Measurements from ENCODE around the gene LMO7.
"Not testable (repeated sequence)": the region's sequence is repeated elsewhere in the genome, so short reads cannot be mapped to it uniquely, and the experiment has no call there.

LMO7 gene

DNA sequence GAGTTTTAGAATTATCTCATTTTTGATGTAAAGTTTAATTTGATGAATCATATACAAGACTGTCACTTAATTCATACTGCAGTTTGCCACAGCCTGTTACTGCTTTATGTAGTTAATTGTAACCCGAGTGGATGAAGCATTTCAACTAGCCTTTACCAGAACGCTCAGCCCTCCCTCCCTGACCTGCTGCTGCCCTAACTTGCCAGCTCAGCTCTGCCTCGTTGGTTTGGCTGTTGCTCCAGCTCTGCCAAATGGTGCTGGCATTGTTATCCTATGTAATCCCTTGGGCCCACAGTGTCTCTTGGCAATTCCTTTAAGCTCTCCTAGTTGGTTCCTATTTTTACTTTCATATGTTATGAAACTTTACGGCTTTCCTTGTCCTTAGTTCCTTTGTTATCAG lies 113.3 kb downstream of the LMO7 start:
- no peak for DNase-seq

DNA sequence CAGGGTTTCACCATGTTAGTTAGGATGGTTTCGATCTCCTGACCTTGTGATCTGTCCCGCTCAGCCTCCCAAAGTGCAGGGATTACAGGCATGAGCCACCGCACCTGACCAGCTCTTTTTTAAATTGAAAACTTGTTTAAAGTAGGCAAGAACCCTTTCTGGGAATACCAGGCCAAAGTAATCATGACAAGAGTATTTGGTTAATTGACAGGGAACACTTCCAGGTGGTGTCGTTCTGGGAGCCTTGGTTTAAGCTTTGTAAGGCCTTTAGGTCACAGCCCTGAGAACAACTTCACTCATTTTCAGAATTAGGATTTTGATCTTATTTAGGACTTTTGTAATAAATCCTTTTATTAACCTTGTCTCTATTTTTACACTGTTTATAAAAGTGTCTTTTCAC lies 115.2 kb downstream of the LMO7 start:
- DNase-seq: no peak

DNA sequence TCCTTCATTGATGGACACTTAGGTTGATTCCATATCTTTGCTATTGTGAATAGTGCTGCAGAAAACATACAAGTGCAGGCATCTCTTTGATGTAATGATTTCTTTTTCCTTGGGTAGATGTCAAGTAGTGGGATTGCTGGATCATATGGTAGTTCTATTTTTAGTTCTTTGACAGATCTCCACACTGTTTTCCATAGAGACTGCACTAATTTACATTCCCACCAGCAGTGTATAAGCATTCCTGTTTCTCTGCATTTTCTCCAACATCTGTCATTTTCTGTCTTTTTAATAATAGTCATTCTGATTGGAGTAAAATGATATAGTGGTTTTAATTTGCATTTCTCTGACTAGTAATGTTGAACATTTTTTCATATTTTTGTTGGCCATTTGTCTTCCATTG lies 116.7 kb downstream of the LMO7 start:
- DNase-seq: no peak

DNA sequence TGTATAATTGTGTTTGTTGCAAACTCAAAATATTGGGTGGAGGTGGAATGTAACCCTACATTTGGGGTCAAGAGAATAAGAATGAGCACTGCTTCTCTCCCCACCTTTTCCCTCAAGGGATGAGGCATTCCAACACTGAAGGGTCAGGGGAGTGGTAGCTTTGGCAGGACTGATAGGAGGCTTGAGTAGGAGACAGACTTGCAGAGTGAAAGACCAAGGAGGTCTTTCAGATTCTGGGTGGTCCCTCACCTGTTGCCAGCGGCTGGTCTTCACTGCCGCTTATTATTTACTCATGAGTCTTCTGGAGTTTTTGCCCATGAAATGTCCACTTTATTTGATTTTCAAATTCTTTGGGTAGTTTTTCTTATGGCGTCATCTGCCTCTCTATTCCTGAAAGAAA lies 118.8 kb downstream of the LMO7 start:
- no peak for DNase-seq

DNA sequence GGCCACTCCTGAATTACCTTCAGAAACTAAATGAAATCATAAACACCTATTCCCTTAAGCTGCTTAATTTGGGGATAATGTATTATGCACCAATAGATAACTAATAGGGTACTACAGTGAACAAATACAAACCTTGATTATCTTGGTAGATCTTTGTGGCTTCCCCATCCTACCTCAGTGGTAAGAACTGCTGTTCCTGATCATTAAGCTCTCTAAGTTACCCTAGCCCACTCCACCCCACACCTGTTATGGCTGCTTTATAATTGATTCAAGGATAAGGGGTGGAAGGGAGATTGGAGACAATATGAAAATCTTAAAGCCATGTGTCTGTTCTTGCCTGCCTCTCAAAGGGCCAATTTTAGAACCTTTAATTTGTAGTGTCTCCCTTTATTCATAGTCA lies 121.2 kb downstream of the LMO7 start:
- no peak for DNase-seq

DNA sequence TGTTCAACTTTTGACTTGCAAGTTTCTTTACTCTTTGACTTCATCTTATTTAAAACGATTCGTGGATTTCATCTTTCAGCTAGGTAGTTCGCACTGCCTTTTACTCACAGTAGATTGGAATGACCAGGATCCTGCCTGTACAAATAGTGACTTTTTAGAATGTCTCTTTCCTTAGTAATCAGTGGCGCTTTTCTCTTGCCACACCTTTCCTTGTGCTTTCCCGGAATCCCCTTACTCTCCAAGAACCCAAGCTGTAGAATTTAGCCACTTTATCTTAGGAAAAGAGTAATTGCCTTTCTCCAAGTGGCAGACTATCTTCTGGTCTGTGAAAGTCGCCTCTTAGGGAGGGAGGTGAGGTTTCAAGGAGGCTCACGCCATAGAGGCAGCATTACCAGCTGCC lies 123.4 kb downstream of the LMO7 start:
- no peak for DNase-seq

DNA sequence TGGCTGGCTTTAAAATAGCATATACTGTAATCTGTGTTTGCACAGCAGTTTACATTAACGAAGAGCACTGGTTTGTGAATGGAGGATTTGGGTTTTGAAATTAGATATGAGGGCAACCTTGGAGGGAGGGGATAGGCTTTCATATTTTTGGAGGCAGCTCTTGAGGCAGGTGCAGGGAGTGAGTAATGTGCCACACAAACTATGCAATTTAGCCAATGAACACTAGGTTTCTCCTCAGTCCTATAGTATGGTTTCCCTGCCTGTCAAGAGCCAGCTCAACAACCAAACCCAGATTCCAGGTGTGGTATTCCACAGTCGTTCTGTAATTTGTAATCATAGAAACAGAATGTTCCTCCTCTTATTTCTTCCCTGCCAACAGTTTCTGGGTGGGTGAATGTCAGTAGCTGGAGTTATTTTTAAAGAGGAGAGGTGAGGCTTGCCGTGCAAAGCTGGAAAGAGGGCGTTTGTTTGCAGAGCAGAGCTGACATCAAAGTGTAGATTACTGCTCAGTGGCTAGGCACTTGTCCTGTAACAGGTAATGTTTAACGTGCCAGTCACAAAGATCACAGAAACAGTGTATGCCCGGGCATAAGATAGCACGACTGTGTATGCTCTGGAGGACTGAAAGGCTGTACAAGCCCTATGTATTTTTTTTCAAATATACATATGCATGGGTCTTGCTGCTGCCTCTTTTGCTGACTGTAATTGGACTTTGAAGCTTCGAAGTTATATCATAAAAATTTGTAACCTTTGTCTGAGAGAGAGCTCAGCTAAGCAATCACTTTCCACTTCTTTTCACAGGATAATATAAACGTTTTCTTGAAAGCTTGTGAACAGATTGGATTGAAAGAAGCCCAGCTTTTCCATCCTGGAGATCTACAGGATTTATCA lies 124.2 kb downstream of the LMO7 start:
- DNase-seq: no peak

DNA sequence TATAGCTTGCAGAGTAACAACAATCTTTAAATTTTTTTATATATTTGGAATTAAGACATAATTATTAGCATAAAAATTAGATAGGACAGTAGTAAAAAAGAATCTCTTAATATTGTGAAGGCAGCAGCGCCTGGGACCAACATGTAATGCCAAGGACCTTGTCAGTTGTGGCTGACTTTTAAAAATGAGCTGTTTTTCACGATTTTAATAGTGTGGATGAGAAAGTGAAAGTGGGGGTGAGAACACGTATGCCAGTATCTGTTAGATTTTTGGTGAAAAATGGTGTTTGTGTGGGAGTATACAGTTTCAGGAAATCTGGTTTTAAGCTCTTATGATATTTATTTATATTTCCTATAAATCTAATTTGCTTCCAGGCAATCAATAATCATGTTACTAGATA lies 125.2 kb downstream of the LMO7 start:
- DNase-seq: no peak

DNA sequence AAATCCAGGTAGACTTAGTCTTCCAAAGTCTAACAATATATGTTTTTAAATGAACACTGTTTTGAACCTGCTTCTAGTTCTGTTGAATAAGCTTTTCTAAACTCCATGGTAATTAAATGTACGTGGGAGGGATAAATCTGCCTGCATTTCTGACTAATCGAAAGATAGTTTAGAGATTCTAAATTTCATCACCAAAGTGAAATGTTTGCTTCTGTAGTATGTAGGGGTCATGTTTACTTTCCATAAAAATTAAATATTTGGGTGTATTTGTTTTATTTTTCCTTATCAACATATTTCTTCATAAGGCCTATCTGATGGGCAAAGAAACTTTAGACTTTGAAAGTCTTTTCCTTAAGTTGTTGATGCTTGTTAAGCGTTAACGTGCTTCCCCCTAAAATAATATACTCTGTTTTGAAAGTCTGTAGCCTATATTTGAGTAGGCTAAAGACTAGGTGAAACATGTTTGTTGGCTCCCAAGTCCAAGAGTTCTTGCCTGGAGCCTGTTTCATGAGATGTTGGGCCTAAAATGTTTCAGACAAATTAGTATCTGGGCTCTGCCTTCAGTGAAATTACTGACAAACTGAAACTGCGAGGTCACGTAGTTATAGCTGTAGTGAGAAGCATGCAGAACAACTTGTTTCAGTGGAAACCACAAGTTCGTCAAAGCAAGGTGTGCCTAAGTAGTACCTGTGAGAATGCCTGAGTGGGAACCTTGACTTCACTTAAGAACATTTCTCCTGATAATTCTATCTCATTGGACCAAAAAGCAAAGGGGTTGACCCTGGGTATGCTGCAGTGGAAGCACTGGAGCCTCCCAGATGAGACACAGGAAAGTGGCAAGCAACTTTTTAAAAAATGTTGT lies 126.2 kb downstream of the LMO7 start:
- no peak for DNase-seq

DNA sequence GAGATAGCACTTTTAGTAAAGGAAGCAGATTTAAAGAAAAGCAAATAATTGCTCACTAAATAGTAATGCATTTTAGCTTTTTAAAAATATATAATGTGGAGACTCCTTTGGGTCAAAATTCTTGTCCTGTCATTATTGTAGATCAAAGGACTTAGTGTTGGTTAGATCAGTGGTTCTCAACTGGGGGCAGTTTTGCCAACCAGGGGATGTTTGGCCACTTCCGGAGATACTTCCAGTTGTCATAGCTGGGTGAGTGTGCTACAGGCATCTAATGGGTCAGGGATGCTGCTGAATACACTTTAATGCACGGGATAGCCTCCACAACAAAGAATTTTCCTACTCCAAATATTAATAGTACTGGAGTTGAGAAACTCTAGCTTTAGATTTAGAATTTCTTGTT lies 126.8 kb downstream of the LMO7 start:
- DNase-seq: no peak

DNA sequence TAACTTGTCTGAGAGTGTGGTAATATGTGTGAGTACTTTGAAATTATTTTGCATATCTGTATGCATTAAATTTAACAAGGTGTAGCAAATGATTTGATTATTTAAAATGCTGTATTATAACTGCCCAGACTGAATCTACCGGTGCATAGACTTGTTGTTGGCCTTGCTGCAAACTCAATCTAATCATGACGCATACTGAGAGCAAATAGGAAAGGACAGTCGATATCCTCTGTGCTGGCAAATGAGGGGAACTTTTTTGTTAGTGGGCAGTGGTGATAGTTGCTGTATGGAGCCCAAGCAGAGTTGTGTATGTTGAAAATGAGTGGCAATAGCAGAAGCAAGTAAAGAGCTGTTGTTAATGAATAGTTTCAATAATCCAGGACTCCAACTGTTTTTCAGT lies 127.4 kb downstream of the LMO7 start:
- DNase-seq: no peak

DNA sequence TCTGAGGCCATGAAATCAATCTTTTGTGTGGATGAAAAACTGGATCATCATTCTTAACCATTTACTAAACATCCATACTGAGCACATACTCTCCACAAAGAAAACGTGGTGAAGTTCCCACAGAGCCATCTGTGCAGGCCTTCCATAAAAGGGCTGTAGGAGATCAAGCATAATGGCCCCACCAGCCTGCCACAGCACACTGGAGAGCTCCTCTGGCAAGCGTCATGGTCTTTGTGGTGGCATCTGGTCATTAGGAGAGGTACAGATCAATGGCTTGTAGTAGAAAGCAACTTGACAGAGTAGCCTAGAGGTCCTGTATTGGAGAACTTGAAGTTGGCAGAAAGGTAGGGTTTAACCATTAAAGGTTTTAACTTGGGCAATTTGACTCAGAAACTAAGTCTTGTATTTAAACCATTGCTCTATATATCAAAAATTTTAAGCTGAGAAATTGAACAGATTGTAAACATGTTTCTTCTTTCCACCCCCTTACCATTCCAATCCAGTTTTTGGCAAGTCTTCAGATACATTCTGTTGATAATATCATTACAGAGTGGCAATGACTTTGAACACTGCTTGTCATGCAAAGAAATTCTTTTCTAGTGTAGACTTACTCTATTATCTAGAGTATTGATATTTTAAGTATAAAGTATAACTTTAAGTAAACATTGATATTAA lies 128.3 kb downstream of the LMO7 start:
- no peak for DNase-seq

DNA sequence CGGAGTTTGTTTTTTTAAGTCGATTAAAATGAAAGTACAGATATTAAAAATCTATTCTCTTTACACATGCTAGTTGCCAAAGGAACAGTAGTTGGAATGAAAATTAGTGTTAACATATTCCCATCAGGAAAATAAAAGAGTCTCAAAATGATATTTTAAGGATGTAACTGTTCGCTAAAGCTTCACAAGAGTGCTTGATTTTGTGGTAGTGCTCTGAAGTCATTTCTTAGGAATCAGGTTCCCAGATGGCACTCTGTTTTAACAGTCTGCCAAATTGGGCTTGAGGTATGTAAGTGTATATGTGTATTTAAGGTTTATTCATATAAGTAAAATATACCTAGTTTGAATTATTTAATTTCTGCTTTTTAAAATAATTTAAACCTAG lies 128.8 kb downstream of the LMO7 start:
- no peak for DNase-seq

DNA sequence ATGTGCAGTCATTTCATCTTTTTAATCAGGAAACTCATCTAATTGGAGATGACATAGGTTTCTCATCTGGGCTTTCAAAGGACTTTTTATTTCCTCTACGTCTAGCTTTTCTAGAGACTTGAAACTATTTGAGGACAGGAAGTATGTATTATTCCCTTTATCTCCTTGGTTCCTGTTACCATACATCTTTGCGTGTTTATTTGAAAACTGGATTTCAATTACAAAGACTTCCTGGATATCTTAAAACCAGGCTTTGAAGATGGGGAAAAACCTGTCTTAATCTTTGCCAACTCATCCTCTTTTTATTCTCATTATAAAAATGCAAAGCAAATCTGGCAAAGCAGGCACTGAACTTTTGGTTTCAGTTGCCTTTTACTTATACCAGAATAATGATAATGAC lies 130.5 kb downstream of the LMO7 start:
- DNase-seq: no peak

DNA sequence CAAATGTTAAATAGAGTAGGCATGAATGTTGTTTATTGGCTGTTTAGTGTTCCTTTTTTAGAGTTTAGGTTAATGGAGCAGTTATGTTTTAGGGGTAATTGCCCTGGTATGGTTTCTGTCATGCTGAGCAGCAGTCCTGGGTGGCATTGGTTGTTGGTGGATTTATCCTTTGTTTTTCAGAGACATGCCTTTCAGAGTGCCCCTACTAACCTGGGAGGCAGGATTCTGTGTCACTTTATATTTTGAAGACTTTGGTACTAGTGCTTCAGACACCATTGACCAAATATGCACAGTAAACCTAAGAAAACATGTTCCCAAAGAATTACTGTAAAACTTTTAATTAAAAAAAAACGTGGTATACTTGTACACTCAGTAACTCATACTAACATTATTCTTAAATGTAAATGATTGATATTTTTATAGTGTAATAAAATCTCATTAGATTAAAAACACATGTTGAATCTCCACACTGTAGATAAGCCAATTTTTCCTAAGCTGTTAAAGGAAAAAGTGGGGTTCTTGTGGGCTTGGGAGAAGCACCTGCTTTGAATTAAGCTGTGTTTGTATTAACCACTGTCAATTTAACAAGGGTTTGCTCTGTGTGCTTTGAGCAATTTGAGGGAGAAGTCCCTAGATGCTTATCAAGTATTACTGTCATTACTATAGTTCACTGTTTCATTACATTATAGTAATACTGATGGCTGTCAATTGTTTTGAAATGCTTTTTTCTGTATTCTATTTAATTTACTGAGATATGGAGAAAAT lies 133.2 kb downstream of the LMO7 start:
- DNase-seq: no peak

DNA sequence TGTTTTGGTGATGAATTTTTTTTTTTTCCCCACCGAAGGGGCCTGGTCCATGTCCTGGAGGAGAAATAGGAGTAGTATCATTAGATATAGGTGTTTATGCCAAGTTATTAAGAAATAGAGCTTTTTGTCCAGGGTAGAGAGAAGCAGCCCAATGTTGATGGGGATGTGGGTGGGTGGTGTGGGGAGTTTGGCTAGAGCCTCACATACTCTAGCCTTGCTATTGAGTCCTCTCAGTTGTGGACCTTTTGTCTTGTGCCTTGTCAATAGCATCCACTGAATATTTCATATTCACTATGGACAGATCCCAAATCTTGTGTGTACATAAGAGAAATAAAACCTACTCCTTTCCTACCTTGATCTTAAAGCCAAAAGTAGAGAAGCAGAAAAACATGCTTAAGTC lies 134.0 kb downstream of the LMO7 start:
- DNase-seq: no peak

DNA sequence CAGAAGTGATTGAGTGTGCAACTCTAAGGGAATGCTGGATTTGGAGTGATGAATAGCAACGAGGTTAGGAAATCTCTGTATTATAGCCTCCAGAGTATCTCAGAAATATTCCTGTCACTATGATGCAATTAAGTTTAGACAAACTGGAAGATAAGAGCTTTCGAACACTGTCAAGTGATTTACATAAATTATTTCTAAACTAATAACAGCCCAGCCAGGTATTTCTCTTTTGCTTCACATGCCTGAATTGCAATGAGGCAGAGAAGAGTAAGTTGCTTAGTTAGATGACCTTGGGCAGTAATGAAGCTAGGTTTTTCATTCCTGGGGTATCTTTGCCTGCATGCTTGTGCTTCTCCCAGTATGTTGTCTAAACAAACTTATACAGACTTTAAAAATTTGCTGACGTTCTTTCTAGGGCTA lies 134.5 kb downstream of the LMO7 start:
- no peak for DNase-seq

DNA sequence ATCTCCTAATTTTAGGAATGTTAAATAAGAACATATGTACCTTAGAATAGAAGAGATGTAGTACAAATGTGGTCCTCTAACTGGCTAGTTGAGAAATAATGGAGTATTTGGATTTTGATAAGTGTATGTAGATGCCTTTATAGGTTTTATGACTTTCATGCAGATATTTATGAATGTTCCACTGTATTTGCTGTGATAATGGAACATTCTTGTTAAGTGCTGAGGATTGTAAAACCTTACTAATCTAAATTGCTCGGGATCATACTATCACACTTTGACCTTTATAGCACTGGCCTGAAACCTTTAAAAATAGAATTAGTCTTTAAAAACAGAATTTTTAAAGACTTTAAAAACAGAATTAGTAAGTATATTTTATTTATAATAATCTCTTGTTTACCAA lies 135.1 kb downstream of the LMO7 start:
- DNase-seq: no peak

DNA sequence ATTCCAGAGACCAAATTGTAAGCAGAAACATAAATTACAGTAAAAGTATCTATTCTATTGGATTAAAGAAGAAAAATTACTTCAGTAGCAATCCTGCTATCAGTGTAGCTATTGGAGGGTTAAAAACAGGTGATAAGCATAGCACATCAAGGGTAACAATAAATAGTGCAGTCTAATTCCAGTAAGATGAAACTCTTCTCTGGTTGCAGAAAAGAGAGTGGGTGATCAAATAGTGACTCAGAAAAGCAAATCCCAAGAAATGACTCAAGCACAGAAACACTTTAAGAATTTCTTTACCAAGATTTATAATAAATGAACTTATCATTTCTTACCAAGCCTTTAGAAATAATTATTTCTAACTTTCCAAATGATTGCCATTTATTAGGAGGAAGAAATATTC lies 135.7 kb downstream of the LMO7 start:
- DNase-seq: no peak

DNA sequence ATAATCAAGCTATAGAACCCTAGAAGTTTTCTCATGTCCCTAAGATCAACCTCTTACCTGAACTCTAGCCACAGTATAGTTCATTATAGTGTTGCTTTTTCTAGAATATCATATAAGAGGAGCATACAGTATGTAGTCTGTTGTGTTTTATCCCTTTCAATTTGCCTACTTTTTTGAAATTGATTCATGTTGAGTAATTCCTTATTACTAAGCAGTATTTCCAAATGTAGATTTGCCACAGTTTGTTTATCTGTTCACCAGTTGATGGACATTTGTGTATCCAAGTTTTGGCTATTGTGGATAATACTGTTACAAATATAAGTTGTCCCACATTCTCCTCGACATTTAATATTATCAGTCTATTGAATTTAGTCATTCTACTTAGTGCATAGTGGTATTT lies 138.0 kb downstream of the LMO7 start:
- DNase-seq: no peak

DNA sequence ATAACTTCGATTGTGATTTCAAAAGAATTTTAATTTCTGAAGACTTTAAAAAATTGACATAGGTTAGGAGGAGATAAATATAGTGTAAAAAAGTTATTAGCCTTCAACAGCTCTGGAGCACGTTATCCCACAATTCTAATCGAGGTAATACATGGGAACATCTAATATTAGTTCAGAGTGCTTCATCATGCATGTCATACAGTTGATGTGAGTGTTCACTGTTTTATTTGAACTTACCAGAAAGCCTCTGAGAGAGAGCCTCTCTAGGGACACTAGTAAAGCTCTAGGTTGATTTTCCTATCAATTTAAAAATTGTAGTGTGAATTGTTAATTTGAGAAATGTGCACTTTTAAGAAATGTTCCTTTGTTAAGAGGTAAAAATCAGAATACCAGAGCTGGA lies 140.4 kb downstream of the LMO7 start:
- no peak for DNase-seq

DNA sequence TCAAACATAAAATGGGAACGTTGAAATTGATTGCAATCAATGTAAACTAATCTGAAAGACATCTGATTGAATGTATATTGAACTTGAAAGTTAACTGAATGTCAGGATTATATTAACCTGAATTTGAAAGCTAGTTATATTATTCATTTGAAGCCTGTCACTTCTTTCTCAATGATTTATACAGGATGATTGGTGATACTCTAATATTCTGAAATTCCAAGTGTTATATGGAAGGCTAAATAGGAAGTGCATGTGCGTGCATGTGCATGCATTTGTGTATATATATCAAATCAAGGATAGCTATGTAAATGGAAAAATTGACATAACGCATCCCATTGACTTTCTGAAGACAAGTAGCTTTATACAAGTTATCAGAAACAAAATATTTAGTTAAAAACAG lies 143.3 kb downstream of the LMO7 start:
- DNase-seq: no peak

DNA sequence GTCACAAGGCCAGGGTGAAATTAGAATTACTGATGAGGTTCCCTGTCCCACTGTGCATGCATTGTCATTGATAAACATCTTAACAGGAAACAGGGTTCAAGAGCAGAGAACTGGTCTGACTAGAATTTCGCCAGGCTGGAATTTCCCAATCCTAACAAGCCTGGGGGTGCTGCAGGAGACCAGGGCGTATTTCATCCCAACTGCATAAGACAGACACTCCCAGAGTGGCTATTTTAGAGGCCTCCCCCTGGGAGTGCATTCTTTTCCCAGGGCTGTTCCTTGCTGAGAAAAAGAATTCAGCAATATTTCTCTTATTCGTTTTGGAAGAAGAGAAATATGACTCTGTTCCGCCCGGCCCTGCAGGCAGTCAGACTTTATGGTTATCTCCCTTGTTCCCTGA lies 144.0 kb downstream of the LMO7 start:
- DNase-seq: not testable (repeated sequence)
